Measurements from ENCODE around the gene MEGF11.
"Not testable (repeated sequence)": the region's sequence is repeated elsewhere in the genome, so short reads cannot be mapped to it uniquely, and the experiment has no call there.

Gene MEGF11

GRCh38 chr15:65980824-65981456 is 272.6 kb downstream of the MEGF11 start:
- H3K4me1 ChIP-seq (ENCODE audit: control insufficient read depth in 5 of 5, insufficient read depth in 5 of 5, low read length in 5 of 5): peaks cover 0 to 6% (median 5%) of the 10 kb centered on the region in 5 donors
- no peaks in the 10 kb centered on the region for H3K9me3 ChIP-seq (ENCODE audit: control insufficient read depth in 5 of 5, low read length in 5 of 5)
- H3K36me3 ChIP-seq (ENCODE audit: control insufficient read depth in 5 of 5, insufficient read depth in 5 of 5, low read length in 5 of 5): no peaks in the 10 kb centered on the region
- H3K27ac ChIP-seq (ENCODE audit: low read depth, low read length): no peak overlapping the region
- peaks cover 12 to 34% (median 27%) of the 10 kb centered on the region in 5 donors for H3K27me3 ChIP-seq (ENCODE audit: control insufficient read depth in 5 of 5, insufficient read depth in 4 of 5, low read length in 5 of 5)
- H3K9ac ChIP-seq (ENCODE audit: low read length in 5 of 5): no peak overlapping the region
- H3K4me3 ChIP-seq (ENCODE audit: low read depth in 1 of 5, low read length in 5 of 5): no peak overlapping the region

GRCh38 chr15:65979837-65980236 is 273.7 kb downstream of the MEGF11 start:
- Histone ChIP-seq H3K27me3 (ENCODE audit: control insufficient read depth in 5 of 5, insufficient read depth in 4 of 5, low read length in 5 of 5) (peaks cover 12 to 27% (median 23%) of the 10 kb centered on the region in 5 donors), H3K4me1 (ENCODE audit: control insufficient read depth in 5 of 5, insufficient read depth in 5 of 5, low read length in 5 of 5) (peaks cover 0 to 6% (median 5%) of the 10 kb centered on the region in 5 donors), H3K36me3 (ENCODE audit: control insufficient read depth in 5 of 5, insufficient read depth in 5 of 5, low read length in 5 of 5) (no peaks in the 10 kb centered on the region), H3K9ac (ENCODE audit: low read length in 5 of 5) (no peak overlapping the region), H3K9me3 (ENCODE audit: control insufficient read depth in 5 of 5, low read length in 5 of 5) (no peaks in the 10 kb centered on the region), H3K27ac (ENCODE audit: low read depth, low read length) (no peak overlapping the region), H3K4me3 (ENCODE audit: low read depth in 1 of 5, low read length in 5 of 5) (no peak overlapping the region)

GRCh38 chr15:65979316-65979715 is 274.2 kb downstream of the MEGF11 start:
- H3K27me3 ChIP-seq (ENCODE audit: control insufficient read depth in 5 of 5, insufficient read depth in 4 of 5, low read length in 5 of 5): peaks cover 12 to 27% (median 23%) of the 10 kb centered on the region in 5 donors
- H3K27ac ChIP-seq (ENCODE audit: low read depth, low read length): no peak overlapping the region
- no peaks in the 10 kb centered on the region for H3K36me3 ChIP-seq (ENCODE audit: control insufficient read depth in 5 of 5, insufficient read depth in 5 of 5, low read length in 5 of 5)
- peaks cover 0 to 6% (median 5%) of the 10 kb centered on the region in 5 donors for H3K4me1 ChIP-seq (ENCODE audit: control insufficient read depth in 5 of 5, insufficient read depth in 5 of 5, low read length in 5 of 5)
- H3K9ac ChIP-seq (ENCODE audit: low read length in 5 of 5): no peak overlapping the region
- no peaks in the 10 kb centered on the region for H3K9me3 ChIP-seq (ENCODE audit: control insufficient read depth in 5 of 5, low read length in 5 of 5)
- H3K4me3 ChIP-seq (ENCODE audit: low read depth in 1 of 5, low read length in 5 of 5): no peak overlapping the region

GRCh38 chr15:65978110-65978509 is 275.4 kb downstream of the MEGF11 start:
- peaks cover 0 to 6% (median 5%) of the 10 kb centered on the region in 5 donors for H3K4me1 ChIP-seq (ENCODE audit: control insufficient read depth in 5 of 5, insufficient read depth in 5 of 5, low read length in 5 of 5)
- H3K36me3 ChIP-seq (ENCODE audit: control insufficient read depth in 5 of 5, insufficient read depth in 5 of 5, low read length in 5 of 5): no peaks in the 10 kb centered on the region
- no peak overlapping the region for H3K4me3 ChIP-seq (ENCODE audit: low read depth in 1 of 5, low read length in 5 of 5)
- peaks cover 6 to 20% (median 17%) of the 10 kb centered on the region in 5 donors for H3K27me3 ChIP-seq (ENCODE audit: control insufficient read depth in 5 of 5, insufficient read depth in 4 of 5, low read length in 5 of 5)
- no peak overlapping the region for H3K9ac ChIP-seq (ENCODE audit: low read length in 5 of 5)
- H3K9me3 ChIP-seq (ENCODE audit: control insufficient read depth in 5 of 5, low read length in 5 of 5): no peaks in the 10 kb centered on the region
- no peak overlapping the region for H3K27ac ChIP-seq (ENCODE audit: low read depth, low read length)

- H3K9me3 ChIP-seq (ENCODE audit: control insufficient read depth in 5 of 5, low read length in 5 of 5); H3K4me3 ChIP-seq (ENCODE audit: low read depth in 1 of 5, low read length in 5 of 5); H3K9ac ChIP-seq (ENCODE audit: low read length in 5 of 5); H3K4me1 ChIP-seq (ENCODE audit: control insufficient read depth in 5 of 5, insufficient read depth in 5 of 5, low read length in 5 of 5); H3K27me3 ChIP-seq (ENCODE audit: control insufficient read depth in 5 of 5, insufficient read depth in 4 of 5, low read length in 5 of 5); H3K27ac ChIP-seq (ENCODE audit: low read depth, low read length); H3K36me3 ChIP-seq (ENCODE audit: control insufficient read depth in 5 of 5, insufficient read depth in 5 of 5, low read length in 5 of 5): not testable (repeated sequence)
These were observed 277.4 kb downstream of the MEGF11 start for GRCh38 chr15:65976196-65976595.

GRCh38 chr15:65971741-65971995 is 281.9 kb downstream of the MEGF11 start:
- H3K27ac ChIP-seq (ENCODE audit: low read depth, low read length): no peak overlapping the region
- H3K4me3 ChIP-seq (ENCODE audit: low read depth in 1 of 5, low read length in 5 of 5): no peak overlapping the region
- no peaks in the 10 kb centered on the region for H3K4me1 ChIP-seq (ENCODE audit: control insufficient read depth in 5 of 5, insufficient read depth in 5 of 5, low read length in 5 of 5)
- H3K36me3 ChIP-seq (ENCODE audit: control insufficient read depth in 5 of 5, insufficient read depth in 5 of 5, low read length in 5 of 5): no peaks in the 10 kb centered on the region
- no peak overlapping the region for H3K9ac ChIP-seq (ENCODE audit: low read length in 5 of 5)
- H3K27me3 ChIP-seq (ENCODE audit: control insufficient read depth in 5 of 5, insufficient read depth in 4 of 5, low read length in 5 of 5): peaks cover 16 to 33% (median 20%) of the 10 kb centered on the region in 5 donors
- H3K9me3 ChIP-seq (ENCODE audit: control insufficient read depth in 5 of 5, low read length in 5 of 5): no peaks in the 10 kb centered on the region

GRCh38 chr15:65970937-65971740 is 282.4 kb downstream of the MEGF11 start:
- Histone ChIP-seq H3K36me3 (ENCODE audit: control insufficient read depth in 5 of 5, insufficient read depth in 5 of 5, low read length in 5 of 5) (no peaks in the 10 kb centered on the region), H3K9ac (ENCODE audit: low read length in 5 of 5) (no peak overlapping the region), H3K27me3 (ENCODE audit: control insufficient read depth in 5 of 5, insufficient read depth in 4 of 5, low read length in 5 of 5) (peaks cover 16 to 36% (median 25%) of the 10 kb centered on the region in 5 donors), H3K4me3 (ENCODE audit: low read depth in 1 of 5, low read length in 5 of 5) (no peak overlapping the region), H3K9me3 (ENCODE audit: control insufficient read depth in 5 of 5, low read length in 5 of 5) (no peaks in the 10 kb centered on the region), H3K4me1 (ENCODE audit: control insufficient read depth in 5 of 5, insufficient read depth in 5 of 5, low read length in 5 of 5) (no peaks in the 10 kb centered on the region), H3K27ac (ENCODE audit: low read depth, low read length) (no peak overlapping the region)

GRCh38 chr15:65969865-65970816 is 283.4 kb downstream of the MEGF11 start:
- H3K4me1 ChIP-seq (ENCODE audit: control insufficient read depth in 5 of 5, insufficient read depth in 5 of 5, low read length in 5 of 5): no peaks in the 10 kb centered on the region
- no peak overlapping the region for H3K4me3 ChIP-seq (ENCODE audit: low read depth in 1 of 5, low read length in 5 of 5)
- no peak overlapping the region for H3K27ac ChIP-seq (ENCODE audit: low read depth, low read length)
- H3K27me3 ChIP-seq (ENCODE audit: control insufficient read depth in 5 of 5, insufficient read depth in 4 of 5, low read length in 5 of 5): peaks cover 16 to 36% (median 25%) of the 10 kb centered on the region in 5 donors
- H3K9me3 ChIP-seq (ENCODE audit: control insufficient read depth in 5 of 5, low read length in 5 of 5): no peaks in the 10 kb centered on the region
- no peaks in the 10 kb centered on the region for H3K36me3 ChIP-seq (ENCODE audit: control insufficient read depth in 5 of 5, insufficient read depth in 5 of 5, low read length in 5 of 5)
- H3K9ac ChIP-seq (ENCODE audit: low read length in 5 of 5): no peak overlapping the region

GRCh38 chr15:65968511-65968910 is 285.0 kb downstream of the MEGF11 start:
- H3K36me3 ChIP-seq (ENCODE audit: control insufficient read depth in 5 of 5, insufficient read depth in 5 of 5, low read length in 5 of 5): no peaks in the 10 kb centered on the region
- no peaks in the 10 kb centered on the region for H3K4me1 ChIP-seq (ENCODE audit: control insufficient read depth in 5 of 5, insufficient read depth in 5 of 5, low read length in 5 of 5)
- no peaks in the 10 kb centered on the region for H3K9me3 ChIP-seq (ENCODE audit: control insufficient read depth in 5 of 5, low read length in 5 of 5)
- no peak overlapping the region for H3K9ac ChIP-seq (ENCODE audit: low read length in 5 of 5)
- no peak overlapping the region for H3K27ac ChIP-seq (ENCODE audit: low read depth, low read length)
- H3K4me3 ChIP-seq (ENCODE audit: low read depth in 1 of 5, low read length in 5 of 5): no peak overlapping the region
- peaks cover 29 to 49% (median 38%) of the 10 kb centered on the region in 5 donors for H3K27me3 ChIP-seq (ENCODE audit: control insufficient read depth in 5 of 5, insufficient read depth in 4 of 5, low read length in 5 of 5)

Measured in subcutaneous abdominal adipose tissue (tissue), 5 donors.